HG02852 (cell line): ENCODE measurements around the gene LRP6.
"Not testable (repeated sequence)": the region's sequence is repeated elsewhere in the genome, so short reads cannot be mapped to it uniquely, and the experiment has no call there.

Experiments
- ATAC-seq: cut with Tn5 transposase; IDR thresholded peaks from one replicate; pipeline ENCODE4 v1.9.1; 2021; ENCODE audit warnings: mild to moderate bottlenecking, moderate library complexity; ENCODE audit not compliant: unreplicated experiment

LRP6 gene

DNA sequence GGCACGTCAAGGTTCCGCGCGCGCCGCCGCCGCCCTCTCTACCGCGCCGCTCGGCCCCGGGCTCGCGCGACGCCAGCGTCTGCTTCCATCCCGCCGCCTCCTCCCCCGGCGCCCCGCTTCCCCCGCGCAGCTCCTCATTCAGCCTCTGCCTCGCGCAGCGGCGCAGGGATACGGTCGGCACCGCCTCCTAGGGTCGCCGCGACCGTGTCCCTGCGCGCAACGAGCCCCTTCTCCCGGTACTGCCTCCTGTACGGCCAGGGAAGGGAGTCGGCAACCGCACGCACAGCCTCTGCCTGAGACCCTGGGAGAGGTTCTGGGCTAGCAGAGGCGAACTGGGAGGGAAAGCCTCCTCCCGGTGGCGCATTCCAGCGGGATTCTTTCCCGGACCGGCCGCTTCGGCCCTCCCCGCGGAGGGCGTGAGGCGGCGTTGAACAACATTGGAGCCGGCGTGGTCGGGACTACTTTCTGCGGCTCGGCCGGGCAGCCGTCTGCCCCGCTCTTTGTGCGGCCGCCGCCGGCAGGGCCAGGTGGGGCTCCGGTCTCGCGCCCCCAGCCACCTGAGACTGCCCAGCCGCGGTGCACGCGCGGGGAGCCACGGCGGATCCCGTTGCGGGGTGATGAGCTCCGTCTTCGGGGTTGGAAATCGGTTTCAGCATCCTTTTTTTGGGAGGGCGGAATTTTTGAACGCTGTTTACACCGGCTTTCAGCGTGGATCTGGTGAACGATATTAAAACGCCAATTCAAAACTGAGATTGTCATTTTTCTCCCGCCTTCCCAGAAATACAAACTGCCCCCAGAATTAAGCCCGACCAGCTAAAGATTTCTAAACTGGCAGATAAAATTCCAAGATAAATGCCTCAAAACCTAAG is at the start of gene LRP6:
Gene LRP6, minus strand, starts transcription at position 172 of the 869 bp plus-strand sequence. CDS start 309 bp downstream, outside the sequence.
- ATAC-seq = peak; percentile 75

DNA sequence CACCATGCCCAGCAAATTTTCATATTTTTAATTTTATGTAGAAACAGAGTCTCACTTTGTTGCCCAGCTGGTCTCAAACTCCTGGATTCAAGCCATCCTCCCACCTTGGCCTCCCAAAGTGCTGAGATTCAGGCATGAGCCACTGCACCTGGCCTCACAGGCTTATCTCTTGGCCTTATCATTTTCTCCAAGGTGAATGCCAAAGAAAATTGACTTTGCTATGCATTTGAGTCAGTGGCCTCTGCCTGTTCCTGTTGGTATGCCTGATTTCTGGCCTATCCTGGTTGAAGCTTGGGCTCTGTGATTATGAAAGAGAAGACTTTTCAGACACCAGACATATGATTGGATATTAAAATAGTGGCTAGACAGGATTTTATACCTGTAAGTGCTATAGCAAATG is 49.0 kb upstream of the LRP6 start:
- ATAC-seq = no peak

DNA sequence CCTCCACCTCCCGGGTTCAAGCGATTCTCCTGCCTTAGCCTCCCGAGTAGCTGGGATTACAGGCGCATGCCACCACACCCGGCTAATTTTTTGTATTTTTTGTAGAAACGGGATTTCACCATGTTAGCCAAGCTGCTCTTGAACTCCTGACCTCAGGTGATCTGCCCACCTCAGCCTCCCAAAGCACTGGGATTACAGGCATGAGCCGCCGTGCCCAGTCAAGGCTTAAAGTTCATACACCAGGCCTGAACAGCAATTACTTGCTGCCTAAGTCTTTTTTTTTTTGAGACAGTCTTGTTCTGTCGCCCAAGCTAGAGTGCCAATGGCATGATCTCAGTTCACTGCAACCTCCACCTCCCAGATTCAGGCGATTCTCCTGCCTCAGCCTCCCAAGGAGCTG is 43.9 kb upstream of the LRP6 start:
- ATAC-seq = not testable (repeated sequence)

DNA sequence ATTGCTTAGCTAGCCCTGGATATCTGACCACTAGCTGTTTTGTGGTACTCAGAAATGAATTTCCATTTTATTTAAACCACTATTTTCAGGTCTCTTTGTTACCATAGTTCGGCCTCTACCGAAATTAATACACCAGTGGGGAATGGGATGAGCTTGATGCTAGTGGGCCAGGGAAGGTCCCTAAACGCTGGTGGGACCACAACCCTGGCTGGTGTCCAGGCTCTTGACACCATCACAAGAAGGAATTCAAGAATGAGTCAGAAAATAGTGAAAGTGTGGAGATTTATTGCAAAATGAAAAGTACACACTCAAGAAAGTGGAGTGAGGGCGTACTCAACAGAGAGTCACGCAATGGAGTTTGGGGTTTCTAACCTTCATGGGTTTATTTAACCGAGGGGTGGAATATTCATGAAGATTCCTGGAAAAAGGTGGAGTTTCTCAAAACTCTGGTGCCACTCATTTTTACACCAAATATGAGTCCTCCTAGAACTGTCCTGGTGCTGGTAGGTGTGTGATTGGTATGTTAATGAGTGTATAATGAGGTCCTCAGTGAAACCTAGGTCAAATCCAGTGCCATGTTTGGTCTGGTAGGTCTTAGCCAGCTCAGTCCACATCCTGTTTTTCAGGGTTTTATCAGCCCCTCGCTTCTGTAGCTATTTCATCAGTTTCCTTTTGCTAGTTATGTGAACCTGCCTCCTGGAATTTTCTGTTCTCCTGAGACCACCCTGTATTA is 38.9 kb upstream of the LRP6 start:
- no peak for ATAC-seq

DNA sequence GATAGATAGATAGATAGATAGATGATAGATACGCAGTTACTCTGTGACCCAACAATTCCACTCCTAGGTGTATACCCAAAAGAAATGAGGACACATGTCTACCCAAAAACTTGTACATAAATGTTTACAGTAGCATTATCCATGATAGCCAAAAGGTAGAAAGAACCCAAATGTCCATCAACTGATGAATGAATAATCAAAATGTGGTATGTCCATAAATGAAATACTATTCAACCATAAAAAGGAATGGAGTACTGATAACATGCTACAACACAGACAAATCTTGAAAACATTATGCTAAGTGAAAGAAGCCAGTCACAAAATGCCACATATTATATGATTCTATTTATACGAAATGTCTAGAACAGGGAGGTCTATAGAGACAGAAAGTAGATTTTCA is 36.1 kb upstream of the LRP6 start:
- no peak for ATAC-seq

DNA sequence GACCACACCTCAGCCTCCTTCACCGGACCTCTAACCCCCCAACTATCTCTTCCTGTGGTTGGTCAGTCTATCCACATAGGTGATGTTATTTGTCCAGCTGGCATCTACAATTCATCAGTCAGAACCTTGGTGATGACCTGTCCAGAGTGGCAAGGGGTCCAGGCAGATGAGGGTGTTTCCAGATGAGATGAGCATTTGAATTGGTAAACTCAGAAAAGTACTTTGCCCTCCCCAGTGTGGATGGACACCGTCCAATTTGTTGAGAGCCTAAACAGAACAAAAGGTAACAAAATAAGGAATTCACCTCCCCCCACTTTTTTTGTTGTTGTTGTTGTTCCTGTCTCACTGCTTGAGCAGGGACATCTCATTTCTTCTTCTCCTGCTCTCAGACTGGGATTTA is 34.3 kb upstream of the LRP6 start:
- no peak for ATAC-seq

DNA sequence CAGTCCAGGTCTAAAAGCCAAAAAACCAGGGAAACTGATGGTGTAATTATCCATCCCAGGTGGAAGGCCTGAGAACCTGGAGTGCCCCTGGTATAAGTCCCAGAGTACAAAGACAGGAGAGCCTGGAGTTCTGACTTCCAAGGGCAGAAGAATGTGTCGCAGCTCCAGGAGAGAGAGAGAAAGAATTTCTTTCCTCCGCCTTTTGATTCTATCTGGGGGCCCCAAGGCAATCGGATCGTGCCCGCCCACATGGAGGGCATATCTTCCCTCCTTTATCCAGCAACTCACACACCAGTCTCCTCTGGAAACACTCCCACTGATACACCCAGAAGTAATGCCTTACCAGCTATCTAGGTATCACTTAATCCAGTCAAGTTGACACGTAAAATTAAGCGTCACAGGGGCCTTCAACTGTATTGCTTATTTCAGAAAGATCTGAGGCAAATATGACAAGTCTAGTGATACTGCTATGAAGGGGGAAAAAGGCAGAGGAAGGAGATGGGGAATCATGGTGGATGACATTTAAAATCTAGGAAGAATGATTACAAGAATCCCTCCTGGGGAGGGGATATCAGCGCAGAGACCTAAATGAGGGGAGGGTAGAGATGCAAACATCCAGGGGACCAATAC is 30.5 kb upstream of the LRP6 start:
- ATAC-seq = no peak

DNA sequence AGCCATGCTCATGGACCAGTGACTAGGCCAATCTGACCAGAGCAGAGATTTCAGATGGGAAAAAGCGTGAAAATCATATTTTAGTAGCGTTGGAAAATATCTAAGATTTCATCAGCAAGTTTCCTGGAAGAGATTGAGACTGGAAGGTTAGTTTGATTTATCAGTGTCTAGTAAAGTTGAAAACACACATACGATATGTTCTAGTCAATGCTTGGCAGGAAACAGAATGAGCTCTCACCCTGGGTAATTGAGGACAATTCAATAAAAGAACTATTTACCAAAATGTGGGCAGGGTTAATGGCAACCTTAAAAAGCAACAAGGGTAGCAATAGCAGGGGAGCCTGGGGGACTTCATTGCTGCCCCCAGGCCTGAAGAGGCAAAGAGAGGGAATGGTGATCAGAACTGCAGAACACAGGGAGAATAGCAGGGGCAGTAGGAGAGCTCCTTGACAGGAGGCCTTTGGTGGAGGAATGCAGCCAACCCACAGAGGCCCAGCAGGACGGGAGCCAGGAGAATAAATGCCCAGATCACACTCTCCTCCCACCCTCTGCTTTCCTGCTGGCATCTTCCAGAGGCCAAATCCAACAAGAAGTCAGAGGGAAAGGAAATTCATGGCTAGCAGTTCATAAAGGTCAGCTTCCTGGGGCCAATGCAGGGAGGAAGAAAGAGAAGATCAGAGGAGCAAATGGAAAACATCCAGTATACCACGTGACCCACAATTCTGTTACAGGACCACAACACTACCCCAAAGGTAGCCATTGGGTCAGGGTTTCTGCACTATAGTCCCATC is 27.6 kb upstream of the LRP6 start:
- no peak for ATAC-seq

DNA sequence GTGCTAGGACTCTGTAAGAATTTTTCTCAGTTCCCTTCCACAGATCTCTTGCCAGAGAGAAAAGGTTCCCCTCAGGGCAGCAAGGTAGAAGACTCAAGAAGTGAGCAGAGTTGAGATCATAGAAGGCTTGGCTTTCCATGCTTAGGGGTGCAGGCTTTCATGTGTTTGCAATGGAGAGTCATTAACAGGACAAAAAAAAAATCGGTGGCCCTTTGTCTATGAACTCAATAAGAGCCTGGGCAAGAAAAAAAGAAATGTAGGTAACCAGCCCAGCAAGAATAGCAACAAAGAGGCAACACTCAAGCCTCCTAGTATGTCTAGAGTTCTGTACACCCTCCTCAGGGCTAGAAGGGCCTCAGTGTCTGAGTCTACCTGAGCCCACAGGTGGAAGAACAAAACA is 23.4 kb upstream of the LRP6 start:
- no peak for ATAC-seq

DNA sequence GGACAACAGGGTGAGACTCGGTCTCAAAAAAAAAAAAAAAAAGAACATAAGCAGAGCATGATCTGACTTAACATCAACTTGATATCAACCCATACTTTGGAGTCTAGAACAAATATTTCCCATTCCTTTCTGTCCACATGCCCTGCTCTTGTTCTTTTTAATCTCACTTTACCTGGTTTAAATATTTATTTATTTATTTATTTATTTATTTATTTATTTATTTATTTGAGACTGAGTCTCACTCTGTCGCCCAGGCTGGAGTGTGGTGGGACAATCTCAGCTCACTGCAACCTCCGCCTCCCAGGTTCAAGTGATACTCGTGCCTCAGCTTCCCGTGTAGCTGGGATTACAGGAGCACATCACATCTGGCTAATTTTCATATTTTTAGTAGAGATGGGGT is 19.6 kb upstream of the LRP6 start:
- ATAC-seq = no peak

DNA sequence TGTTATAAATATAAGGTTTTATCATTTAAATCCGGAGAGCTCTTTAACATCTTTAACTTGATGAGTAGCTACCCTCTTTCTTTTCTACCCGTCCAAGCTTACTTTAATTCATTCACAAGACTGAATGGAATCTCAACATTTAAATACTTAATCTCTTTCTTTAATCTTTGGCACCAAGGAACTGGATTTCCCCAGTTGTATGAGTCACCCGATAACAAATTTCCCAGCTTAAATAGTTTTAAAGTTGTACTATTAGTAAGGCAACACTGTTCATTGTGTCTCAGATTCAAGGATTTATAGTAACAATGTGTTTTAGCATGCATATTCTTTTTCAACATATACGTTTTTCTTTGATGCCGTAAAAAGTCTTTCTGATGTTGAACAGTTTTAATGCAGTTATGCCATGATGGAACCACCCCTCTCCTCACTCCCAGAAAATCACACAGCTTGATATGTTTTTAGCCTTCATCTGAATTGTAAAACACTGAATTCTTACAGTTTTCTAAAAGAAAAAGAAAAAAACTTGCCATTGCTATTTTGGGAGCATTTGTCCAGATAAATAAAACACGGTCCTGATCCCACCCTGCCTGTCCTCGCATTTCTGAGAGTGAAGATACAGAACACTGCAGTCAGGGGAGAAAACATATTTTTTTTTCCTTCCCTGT is 16.0 kb upstream of the LRP6 start:
- ATAC-seq = no peak

DNA sequence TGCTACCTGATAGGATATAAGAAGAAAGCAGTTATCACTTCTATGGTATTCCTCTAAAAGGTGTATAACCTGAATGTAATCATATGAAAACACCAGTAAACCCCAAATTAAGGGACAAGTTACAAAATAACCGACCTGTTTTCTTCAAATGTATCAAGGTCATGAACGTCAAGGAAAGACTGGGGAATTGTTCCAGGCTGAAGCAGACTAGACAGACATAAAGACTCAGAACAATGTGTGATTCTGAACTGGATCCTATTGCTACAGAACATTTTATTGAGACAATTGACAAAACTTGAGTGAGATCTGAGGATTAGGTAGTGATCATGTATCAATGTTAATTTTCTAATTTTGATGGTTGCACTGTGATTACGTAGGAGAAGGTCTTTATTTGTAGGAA is 15.4 kb upstream of the LRP6 start:
- ATAC-seq = no peak

DNA sequence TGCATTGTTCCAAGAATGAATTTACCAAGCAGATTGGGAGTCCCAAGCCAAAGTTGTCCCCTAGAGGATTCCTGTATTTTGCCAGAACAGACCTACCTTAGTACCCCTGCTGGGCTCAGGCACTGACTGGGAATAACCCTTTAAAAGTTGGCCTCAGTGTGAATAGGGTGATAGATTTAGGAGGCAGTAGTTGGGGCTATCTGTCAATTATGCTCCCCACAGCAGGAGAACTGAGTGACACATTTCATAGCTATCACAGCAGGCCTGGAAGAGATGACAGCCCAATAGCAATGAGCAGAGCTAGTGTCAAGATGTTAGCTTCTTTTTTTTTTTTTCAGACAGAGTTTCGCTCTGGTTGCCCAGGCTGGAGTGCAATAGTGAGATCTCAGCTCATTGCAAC is 14.3 kb upstream of the LRP6 start:
- ATAC-seq = no peak

DNA sequence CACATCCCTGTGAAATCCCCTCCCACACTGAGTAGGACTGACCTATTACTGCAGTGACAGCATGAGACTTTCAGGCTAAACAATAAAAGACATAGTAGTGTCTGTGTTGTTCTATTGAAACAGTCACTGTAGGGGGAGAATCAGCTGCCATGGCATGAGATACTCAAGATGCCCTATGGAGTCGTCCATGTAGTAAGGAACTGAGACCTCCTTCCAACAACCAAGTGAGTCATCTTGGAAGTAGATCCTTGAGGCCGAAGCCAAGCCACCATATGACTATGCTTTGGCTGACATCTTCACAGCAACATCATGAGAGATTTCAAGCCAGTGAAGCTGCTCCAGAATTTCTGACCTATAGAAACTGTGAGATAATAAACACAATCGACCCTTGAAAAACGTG is 12.1 kb upstream of the LRP6 start:
- no peak for ATAC-seq

DNA sequence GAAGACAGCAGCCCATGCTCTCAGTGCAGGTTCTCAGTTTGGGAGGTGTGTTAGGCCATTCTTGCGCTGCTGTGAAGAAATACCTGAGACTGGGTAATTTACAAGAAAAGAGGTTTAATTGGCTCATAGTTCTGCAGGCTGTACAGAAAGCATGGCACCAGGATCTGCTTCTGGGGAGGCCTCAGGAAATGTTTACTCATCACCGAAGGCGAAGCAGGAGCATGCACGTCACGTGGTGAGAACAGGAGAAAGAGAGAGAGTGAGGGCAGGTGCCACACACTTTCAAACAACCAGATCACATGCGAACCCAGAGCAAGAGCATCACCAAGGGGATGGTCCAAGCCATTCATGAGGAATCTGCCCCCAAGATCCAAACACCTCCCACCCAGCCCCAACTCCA is 9.0 kb upstream of the LRP6 start:
- ATAC-seq = no peak

DNA sequence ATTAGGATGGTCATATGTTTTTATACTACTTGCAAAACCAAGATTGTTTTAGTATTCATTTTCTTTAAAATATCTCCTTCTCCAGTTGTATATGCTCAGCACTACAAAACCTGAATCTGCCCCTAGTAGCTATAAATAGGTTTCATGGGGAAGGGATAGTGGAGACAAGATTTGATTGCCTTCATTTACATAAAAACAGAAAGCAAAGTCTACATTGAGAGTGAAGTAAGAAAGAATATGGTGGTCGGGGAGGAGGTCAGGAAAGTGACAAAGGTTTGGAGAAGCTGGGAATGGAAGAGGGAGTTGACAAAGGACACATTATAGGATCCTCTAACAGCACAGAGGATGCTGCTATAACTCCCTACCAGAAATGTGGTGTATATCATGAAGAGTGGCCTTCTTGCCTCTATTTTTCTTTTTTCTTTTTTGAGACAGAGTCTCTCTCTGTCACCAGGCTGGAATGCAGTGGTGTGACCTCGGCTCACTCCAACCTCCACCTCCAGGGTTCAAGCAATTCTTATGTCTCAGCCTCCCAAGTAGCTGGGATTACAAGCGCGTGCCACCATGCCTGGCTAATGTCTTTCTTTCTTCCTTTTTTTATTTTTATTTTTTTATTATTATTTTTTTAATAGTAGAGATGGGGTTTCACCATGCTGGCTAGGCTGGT is 6.6 kb upstream of the LRP6 start:
- no peak for ATAC-seq

DNA sequence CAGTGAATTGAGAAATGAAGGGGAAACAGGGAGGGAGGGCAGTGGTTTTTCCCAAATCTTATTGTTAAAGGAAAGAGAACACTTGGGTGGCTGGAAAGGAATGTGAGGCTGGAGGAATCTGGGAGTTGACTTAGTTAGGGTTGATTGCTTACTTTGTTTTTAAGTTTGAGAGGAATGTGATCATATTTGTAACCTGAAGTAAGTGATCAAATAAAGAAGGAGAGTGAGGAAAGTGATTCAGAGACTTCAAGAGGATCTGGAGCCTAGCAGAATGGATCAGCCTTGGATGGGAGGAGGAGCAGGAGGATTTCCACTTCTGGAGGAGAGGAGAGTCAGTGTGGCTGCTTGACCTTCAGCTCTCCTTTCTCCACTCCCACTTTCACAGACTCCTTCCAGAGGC is 6.0 kb upstream of the LRP6 start:
- no peak for ATAC-seq

DNA sequence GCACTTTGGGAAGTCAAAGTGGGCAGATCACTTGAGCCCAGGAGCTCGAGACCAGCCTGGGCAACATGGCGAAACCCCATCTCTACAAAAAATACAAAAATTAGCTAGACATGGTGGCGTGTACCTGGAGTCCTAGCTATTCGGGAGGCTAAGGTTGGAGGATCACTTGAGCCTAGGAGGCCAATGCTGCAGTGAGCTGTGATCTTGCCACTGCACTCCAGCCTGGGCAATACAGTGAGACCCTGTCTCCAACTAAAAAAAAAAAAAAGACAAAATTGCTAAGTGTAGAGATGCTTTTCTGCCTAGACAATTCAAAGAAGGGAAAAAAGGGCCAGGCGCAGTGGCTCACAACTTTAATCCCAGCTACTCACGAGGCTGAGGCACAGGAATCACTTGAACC is 3.4 kb upstream of the LRP6 start:
- no peak for ATAC-seq

DNA sequence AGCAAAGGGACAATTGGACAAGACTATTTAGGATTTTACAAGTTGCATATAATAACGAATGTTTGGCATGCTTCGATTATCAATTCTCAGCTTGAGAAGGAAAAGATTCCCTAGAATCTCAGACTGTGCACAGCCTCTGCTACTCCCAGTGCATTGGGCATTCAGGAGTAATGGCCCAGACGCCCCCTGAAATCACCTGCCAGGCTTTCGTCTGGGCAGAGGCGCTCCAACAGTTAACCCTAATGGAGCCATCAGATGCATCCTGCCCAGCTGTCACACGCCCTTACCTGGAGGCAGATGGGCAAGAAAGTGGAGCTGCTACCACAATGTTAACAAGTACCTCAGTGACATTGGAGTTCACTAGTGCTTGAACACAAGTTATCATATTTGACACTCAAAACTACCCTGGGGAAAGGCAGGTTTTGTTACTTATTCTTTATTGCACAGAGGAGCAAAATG is 927 bp upstream of the LRP6 start:
- ATAC-seq = no peak

DNA sequence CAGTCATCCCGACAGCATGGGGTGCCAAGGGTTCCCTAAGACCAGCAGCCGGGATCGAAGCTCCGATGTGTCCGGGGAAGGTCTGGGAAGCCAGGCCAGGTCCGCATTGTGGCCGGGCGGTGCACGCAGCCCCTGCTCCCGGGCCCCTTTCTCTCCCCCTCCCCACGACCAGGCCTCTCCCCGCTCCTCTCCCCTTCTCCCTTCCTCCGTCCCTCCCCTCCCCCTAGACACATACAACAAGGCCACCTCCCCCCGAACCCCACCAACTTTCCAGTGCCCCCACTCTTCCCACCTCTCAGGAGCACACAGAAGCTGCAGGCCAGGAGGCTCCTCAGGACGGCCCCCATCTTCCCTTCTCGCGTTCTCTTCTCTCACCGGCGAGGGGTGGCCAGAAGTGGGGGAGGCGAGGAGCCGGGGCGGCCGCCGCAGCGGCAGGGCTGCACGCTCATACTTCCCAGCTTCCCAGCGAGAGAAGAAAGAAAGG is 413 bp downstream of the LRP6 start:
- ATAC-seq = no peak
